ENCODE data around the gene MAP2K6.

DNA sequence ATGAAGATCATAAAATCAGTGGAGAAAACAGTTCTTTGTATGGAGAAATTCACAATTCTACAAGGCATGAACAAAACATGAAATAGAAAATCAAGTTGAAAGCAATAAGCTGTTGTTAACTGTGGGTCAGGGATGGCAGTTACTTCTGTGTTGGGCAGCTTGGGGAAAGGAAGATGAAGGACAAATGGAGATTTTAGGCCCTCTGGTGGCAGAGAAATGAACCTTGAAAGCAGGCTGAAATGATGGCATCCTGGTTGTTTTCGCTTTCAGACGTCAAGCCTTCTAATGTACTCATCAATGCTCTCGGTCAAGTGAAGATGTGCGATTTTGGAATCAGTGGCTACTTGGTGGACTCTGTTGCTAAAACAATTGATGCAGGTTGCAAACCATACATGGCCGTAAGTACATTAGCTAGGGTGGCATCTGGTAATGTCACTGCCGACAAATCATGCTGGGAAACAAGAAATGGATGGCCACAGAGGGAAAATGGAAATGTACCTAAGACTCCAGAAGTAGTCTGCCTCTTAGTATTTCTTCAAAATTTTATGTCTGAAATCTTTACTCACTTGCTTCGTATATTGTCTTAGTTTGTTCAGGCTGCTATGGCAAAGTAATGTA is 108.9 kb downstream of the MAP2K6 start:
- TF ChIP-seq, protein P1, sequence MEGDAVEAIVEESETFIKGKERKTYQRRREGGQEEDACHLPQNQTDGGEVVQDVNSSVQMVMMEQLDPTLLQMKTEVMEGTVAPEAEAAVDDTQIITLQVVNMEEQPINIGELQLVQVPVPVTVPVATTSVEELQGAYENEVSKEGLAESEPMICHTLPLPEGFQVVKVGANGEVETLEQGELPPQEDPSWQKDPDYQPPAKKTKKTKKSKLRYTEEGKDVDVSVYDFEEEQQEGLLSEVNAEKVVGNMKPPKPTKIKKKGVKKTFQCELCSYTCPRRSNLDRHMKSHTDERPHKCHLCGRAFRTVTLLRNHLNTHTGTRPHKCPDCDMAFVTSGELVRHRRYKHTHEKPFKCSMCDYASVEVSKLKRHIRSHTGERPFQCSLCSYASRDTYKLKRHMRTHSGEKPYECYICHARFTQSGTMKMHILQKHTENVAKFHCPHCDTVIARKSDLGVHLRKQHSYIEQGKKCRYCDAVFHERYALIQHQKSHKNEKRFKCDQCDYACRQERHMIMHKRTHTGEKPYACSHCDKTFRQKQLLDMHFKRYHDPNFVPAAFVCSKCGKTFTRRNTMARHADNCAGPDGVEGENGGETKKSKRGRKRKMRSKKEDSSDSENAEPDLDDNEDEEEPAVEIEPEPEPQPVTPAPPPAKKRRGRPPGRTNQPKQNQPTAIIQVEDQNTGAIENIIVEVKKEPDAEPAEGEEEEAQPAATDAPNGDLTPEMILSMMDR (IDR thresholded peaks at IDR 0.05): peak; percentile 55 to 74 (median 66)
- TF ChIP-seq POLR2A (IDR thresholded peaks at IDR 0.05): no peak

All from heart left ventricle (tissue), 13 donors.